H1 (cell line): ENCODE data around the gene ZDHHC22. TPM values are rescaled to one million over a fixed set of nuclear protein-coding genes. Genes with fewer than 3 reads are reported as not detected.
A peak's percentile ranks its signal among the peaks of the same experiment; 100 is the strongest.

Experiments used
- BACH1 ChIP-seq: IDR thresholded peaks from 2 replicates; pipeline ENCODE4 v1.6.1; 2012; ENCODE audit warnings: low read length, improper control_type of control experiment
- BCL11A ChIP-seq, 2 experiments: IDR thresholded peaks; one replicate each; pipeline ENCODE4 v1.6.1; 2011; ENCODE audit warnings: low read depth in 2 of 2, low read length in 2 of 2, mild to moderate bottlenecking in 2 of 2
- CEBPB ChIP-seq: IDR thresholded peaks from 2 replicates; pipeline ENCODE4 v1.6.1; 2012; ENCODE audit warnings: low read depth, low read length
- CHD2 ChIP-seq: IDR thresholded peaks from 2 replicates; pipeline ENCODE4 v1.6.1; 2012; ENCODE audit warnings: low read length, improper control_type of control experiment
- CTCF ChIP-seq, 3 experiments: IDR thresholded peaks; 1 replicate in 2 of 3; 2 replicates in 1 of 3; pipeline versions ENCODE4 v1.5.1 to v1.6.1; 2011; ENCODE audit warnings: low read length in 3 of 3, mild to moderate bottlenecking in 3 of 3, inconsistent platforms in 2 of 3, low read depth in 1 of 3, moderate library complexity in 1 of 3; ENCODE audit not compliant: insufficient read depth in 1 of 3; ENCODE audit errors: control extremely low read depth in 1 of 3
- EP300 ChIP-seq, 2 experiments: IDR thresholded peaks; 1 replicate in 1 of 2; 2 replicates in 1 of 2; pipeline ENCODE4 v1.6.1; 2011 to 2012; ENCODE audit warnings: low read depth in 2 of 2, low read length in 2 of 2, mild to moderate bottlenecking in 2 of 2, borderline replicate concordance in 1 of 2, inconsistent platforms in 1 of 2, moderate library complexity in 1 of 2
- EZH2 ChIP-seq: fragments of 200-600 bp; sonication (generic); IDR thresholded peaks from 2 replicates; pipeline ENCODE4 v1.7.1; 2012; ENCODE audit warnings: low read depth, mild to moderate bottlenecking, moderate library complexity, low read length, inconsistent platforms; ENCODE audit not compliant: severe bottlenecking
- FOSL1 ChIP-seq: IDR thresholded peaks from 2 replicates; pipeline ENCODE4 v1.6.1; 2011; ENCODE audit warnings: mild to moderate bottlenecking, low read depth, low read length, moderate library complexity; ENCODE audit not compliant: insufficient read depth
- HDAC2 ChIP-seq, 2 experiments: fragments of 300-600 bp in 1 of 2; sonication (generic) in 1 of 2; IDR thresholded peaks; 2 replicates each; pipeline ENCODE4 v1.6.1; 2011 to 2012; ENCODE audit warnings: low read depth in 2 of 2, low read length in 2 of 2, mild to moderate bottlenecking in 2 of 2, moderate library complexity in 2 of 2, borderline replicate concordance in 1 of 2, inconsistent platforms in 1 of 2
- HDAC6 ChIP-seq: IDR thresholded peaks from one replicate; pipeline ENCODE4 v1.7.1; 2012; ENCODE audit warnings: low read depth, mild to moderate bottlenecking, inconsistent platforms, low read length, moderate library complexity
- JUN ChIP-seq: IDR thresholded peaks from 2 replicates; pipeline ENCODE4 v1.6.1; 2011; ENCODE audit warnings: low read depth, mild to moderate bottlenecking, improper control_type of control experiment, low read length
- KDM1A ChIP-seq: fragments of 200-600, 300-600 bp; sonication (generic); IDR thresholded peaks from 2 replicates; pipeline ENCODE4 v1.7.1; 2016; ENCODE audit warnings: mild to moderate bottlenecking, low read length, borderline replicate concordance
- KDM4A ChIP-seq: IDR thresholded peaks from one replicate; pipeline ENCODE4 v1.7.1; 2012; ENCODE audit warnings: low read depth, mild to moderate bottlenecking, moderate library complexity, low read length, inconsistent platforms; ENCODE audit not compliant: severe bottlenecking
- MAX ChIP-seq: IDR thresholded peaks from 2 replicates; pipeline ENCODE4 v1.6.1; 2012; ENCODE audit warnings: inconsistent platforms
- RAD21 ChIP-seq, 2 experiments: IDR thresholded peaks in 1 of 2; conservative IDR thresholded peaks in 1 of 2; 2 replicates each; pipeline ENCODE4 v1.6.1; 2011; ENCODE audit warnings: low read depth in 2 of 2, low read length in 2 of 2, improper control_type of control experiment in 1 of 2, inconsistent platforms in 1 of 2, mild to moderate bottlenecking in 1 of 2, moderate library complexity in 1 of 2
- SIN3A ChIP-seq, 2 experiments: IDR thresholded peaks in 1 of 2; conservative IDR thresholded peaks in 1 of 2; 2 replicates each; pipeline ENCODE4 v1.6.1; 2011 to 2012; ENCODE audit warnings: low read length in 2 of 2, improper control_type of control experiment in 1 of 2, low read depth in 1 of 2, mild to moderate bottlenecking in 1 of 2
- SIX5 ChIP-seq: IDR thresholded peaks from 2 replicates; pipeline ENCODE4 v1.6.1; 2011; ENCODE audit warnings: mild to moderate bottlenecking, low read depth, low read length
- SP2 ChIP-seq: IDR thresholded peaks from 2 replicates; pipeline ENCODE4 v1.6.1; 2012; ENCODE audit warnings: mild to moderate bottlenecking, low read length, inconsistent platforms
- TCF12 ChIP-seq: IDR thresholded peaks from 2 replicates; pipeline ENCODE4 v1.6.1; 2011; ENCODE audit warnings: low read depth, mild to moderate bottlenecking, low read length
- TEAD4 ChIP-seq: IDR thresholded peaks from 2 replicates; pipeline ENCODE4 v1.6.1; 2012; ENCODE audit warnings: low read depth, low read length, inconsistent platforms, mixed read lengths
- polyA plus RNA-seq, 7 experiments: library from polyadenylated mRNA; depleted of rRNA in 3 of 7; stranded (reverse) in 5 of 7; unstranded in 2 of 7; fragments of >200 nt in 5 of 7; fragments of 200-250 nt in 2 of 7; gene quantifications; 1 replicate in 5 of 7; 2 replicates in 1 of 7; 4 replicates in 1 of 7; pipeline versions ENCODE4 v1.2.1 to v1.2.3, GENCODE V29; 2011 to 2013; ENCODE audit warnings: missing spikeins in 2 of 7, mixed read lengths in 2 of 7
- total RNA-seq: library from RNA; stranded (reverse); fragmentation: NEBNext Ultra II Directional; extraction: Animal tissue kit (Norgen Biotek cat#: 25700); gene quantifications from 2 replicates; pipeline ENCODE4 v1.2.1, GENCODE V29; 2021

Gene ZDHHC22
- total and polyA plus RNA-seq, 2 of the 8 experiments (the other 6 are each of a cell fraction or from before 2014, with no cell fraction given) = 23.8 to 55.2 TPM

GRCh38 chr14:77139540-77140358 is 1.8 kb downstream of the ZDHHC22 start (continued):
- no peak for TF ChIP-seq SP2
- no peak for TF ChIP-seq JUN
- TF ChIP-seq HDAC2 (IDR thresholded peaks at IDR 0.05; ENCODE audit: borderline replicate concordance in 1 of 2, low read depth in 2 of 2, low read length in 2 of 2) = peak; percentile 3 to 43; a peak in 1 of 4 replicates
- TF ChIP-seq BCL11A (IDR thresholded peaks at IDR 0.05; ENCODE audit: low read depth in 2 of 2, low read length in 2 of 2) = no peak
- peak; percentile 88 for TF ChIP-seq TEAD4
- TF ChIP-seq CTCF (IDR thresholded peaks at IDR 0.05; ENCODE audit: control extremely low read depth in 1 of 3, insufficient read depth in 1 of 3, low read depth in 1 of 3, low read length in 3 of 3) = peak; percentile 73 to 90 (median 79)
- peak; percentile 75 for TF ChIP-seq MAX
- peak; percentile 28 for TF ChIP-seq EZH2
- no peak for TF ChIP-seq HDAC6
- no peak for TF ChIP-seq SIX5
- peak; percentile 76 to 77 for TF ChIP-seq RAD21 (IDR thresholded peaks at IDR 0.05 in 1 of 2, conservative IDR thresholded peaks at IDR 0.05 in 1 of 2; ENCODE audit: low read depth in 2 of 2, low read length in 2 of 2)
- no peak for TF ChIP-seq CHD2
- no peak for TF ChIP-seq KDM1A
- TF ChIP-seq BACH1 = peak; percentile 49
- peak; percentile 57 for TF ChIP-seq KDM4A
- no peak for TF ChIP-seq CEBPB
- no peak for TF ChIP-seq TCF12
- no peak for TF ChIP-seq FOSL1
- TF ChIP-seq SIN3A (conservative IDR thresholded peaks at IDR 0.05 in 1 of 2, IDR thresholded peaks at IDR 0.05 in 1 of 2; ENCODE audit: low read depth in 1 of 2, low read length in 2 of 2) = peak in 1 of 2 experiments; percentile 62; a peak in 2 of 4 replicates
- peak in 1 of 2 experiments; percentile 51; a peak in 1 of 3 replicates for TF ChIP-seq EP300 (IDR thresholded peaks at IDR 0.05; ENCODE audit: borderline replicate concordance in 1 of 2, low read depth in 2 of 2, low read length in 2 of 2)
